Neural progenitor cell (in vitro differentiated cells): ENCODE data around the gene RMI1. TPM values are rescaled to one million over a fixed set of nuclear protein-coding genes. Genes with fewer than 3 reads are reported as not detected.
"Not testable (repeated sequence)": the region's sequence is repeated elsewhere in the genome, so short reads cannot be mapped to it uniquely, and the experiment has no call there.

ENCODE experiments used
- DNase-seq: peaks from one replicate; pipeline ENCODE4 v3.0.0-alpha.2; 2016; ENCODE audit warnings: low spot score
- H2AFZ ChIP-seq: fragments of 200-600 bp; sonication (generic); replicated peaks from 2 replicates; pipeline ENCODE4 v1.6.1; 2016; ENCODE audit warnings: antibody characterized with exemption
- H3F3A ChIP-seq: fragments of 200-600 bp; sonication (generic); 2 replicates; pipeline ENCODE4 v1.6.1; 2016; ENCODE audit warnings: antibody characterized with exemption, low read depth
- H3K27ac ChIP-seq: fragments of 200-600 bp; sonication (generic); 2 replicates; pipeline ENCODE4 v1.5.1; 2016; ENCODE audit warnings: mild to moderate bottlenecking
- H3K27me3 ChIP-seq: fragments of 200-600 bp; sonication (generic); 2 replicates; pipeline ENCODE4 v1.6.1; 2016; ENCODE audit warnings: mild to moderate bottlenecking, moderate library complexity
- H3K36me3 ChIP-seq: fragments of 200-600 bp; sonication (generic); 2 replicates; pipeline ENCODE4 v1.5.1; 2016
- H3K4me1 ChIP-seq: fragments of 200-600 bp; sonication (generic); 2 replicates; pipeline ENCODE4 v1.6.1; 2016; ENCODE audit warnings: mixed run types
- H3K4me2 ChIP-seq: fragments of 200-600 bp; sonication (generic); 2 replicates; pipeline ENCODE4 v1.6.1; 2016
- H3K4me3 ChIP-seq: fragments of 200-600 bp; sonication (generic); 2 replicates; pipeline ENCODE4 v1.5.1; 2016
- H3K79me2 ChIP-seq: fragments of 200-600 bp; sonication (generic); 2 replicates; pipeline ENCODE4 v1.6.1; 2016; ENCODE audit warnings: low read depth
- H3K9ac ChIP-seq: fragments of 200-600 bp; sonication (generic); 2 replicates; pipeline ENCODE4 v1.6.1; 2016
- H3K9me3 ChIP-seq: fragments of 200-600 bp; sonication (generic); 2 replicates; pipeline ENCODE4 v1.5.1; 2016; ENCODE audit warnings: low read depth
- H4K20me1 ChIP-seq: fragments of 200-600 bp; sonication (generic); 2 replicates; pipeline ENCODE4 v1.6.1; 2016; ENCODE audit warnings: low read depth
- H3K27ac Mint-ChIP-seq: 3 replicates; pipeline ENCODE4 v1.8.0; 2021; ENCODE audit warnings: mixed read lengths
- H3K27me3 Mint-ChIP-seq: 2 replicates; pipeline ENCODE4 v1.8.0; 2022; ENCODE audit warnings: low read depth, mild to moderate bottlenecking, inconsistent platforms, moderate library complexity, mixed read lengths; ENCODE audit not compliant: insufficient read depth
- H3K36me3 Mint-ChIP-seq: 3 replicates; pipeline ENCODE4 v1.8.0; 2021; ENCODE audit warnings: mixed read lengths
- H3K4me1 Mint-ChIP-seq: 3 replicates; pipeline ENCODE4 v1.8.0; 2021; ENCODE audit warnings: mixed read lengths
- H3K4me3 Mint-ChIP-seq: 3 replicates; pipeline ENCODE4 v1.8.0; 2021; ENCODE audit warnings: mild to moderate bottlenecking, moderate library complexity, mixed read lengths
- H3K9me3 Mint-ChIP-seq: 3 replicates; pipeline ENCODE4 v1.8.0; 2020; ENCODE audit warnings: mixed read lengths
- EZH2 ChIP-seq: fragments of 200-600 bp; sonication (generic); IDR thresholded peaks from 2 replicates; pipeline ENCODE4 v1.6.1; 2017; ENCODE audit warnings: antibody characterized with exemption, mild to moderate bottlenecking, moderate library complexity
- EZH2phosphoT487 ChIP-seq: fragments of 200-600 bp; sonication (generic); IDR thresholded peaks from 2 replicates; pipeline ENCODE4 v1.6.1; 2017; ENCODE audit warnings: antibody characterized with exemption
- total RNA-seq: library from RNA; depleted of rRNA; stranded (reverse); fragments of >200 nt; gene quantifications from 2 replicates; pipeline ENCODE4 v1.2.3, GENCODE V29; 2015; ENCODE audit warnings: low replicate concordance
- TF ChIP-seq, protein P1 (sequence below): fragments of 200-600 bp; sonication (generic); IDR thresholded peaks from 2 replicates; pipeline ENCODE4 v1.5.1; 2017; ENCODE audit warnings: antibody characterized with exemption, mild to moderate bottlenecking

The RMI1 gene
- total RNA-seq, 1 donor from 2014 or later = 35.7 TPM

DNA sequence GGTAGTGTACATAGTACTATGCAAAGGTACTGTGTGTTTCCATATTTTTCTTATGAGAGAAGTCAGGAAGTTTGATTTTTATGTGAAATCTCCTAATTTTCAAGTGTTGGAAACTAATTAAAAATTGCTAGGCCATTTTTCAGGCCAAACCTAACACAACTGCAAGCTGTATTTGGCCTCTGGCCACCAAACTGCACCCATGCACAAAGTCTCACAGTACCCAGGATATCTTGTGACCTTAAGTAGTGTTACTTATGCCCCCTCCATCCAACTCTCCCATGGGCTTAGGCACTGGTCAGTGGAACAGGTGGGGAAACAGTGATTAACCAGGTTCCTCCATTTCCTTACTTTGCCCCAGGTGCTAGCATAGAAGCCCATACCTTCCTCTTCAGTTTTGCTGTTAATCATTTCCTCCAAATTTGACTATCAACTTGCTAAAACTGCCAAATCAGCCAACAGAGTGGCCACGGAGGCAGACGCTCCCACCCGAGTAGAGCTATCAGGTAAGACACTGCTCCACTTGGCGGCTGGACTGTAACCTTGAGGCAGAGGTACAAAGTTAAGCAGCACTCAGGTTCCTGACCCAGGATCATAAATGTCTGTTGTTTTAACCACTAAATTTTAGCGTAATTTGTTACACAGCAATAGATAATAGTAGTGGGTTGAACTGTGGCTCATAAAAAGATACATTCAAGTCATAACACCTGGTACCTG lies 39.9 kb upstream of the RMI1 start:
- no peaks in the 10 kb centered on the region for H3K9me3 ChIP-seq
- Mint-ChIP-seq H3K27ac (no peak overlapping the region), H3K4me3 (no peak overlapping the region), H3K36me3 (no peaks in the 10 kb centered on the region), H3K4me1 (no peaks in the 10 kb centered on the region), H3K9me3 (no peaks in the 10 kb centered on the region), H3K27me3 (peaks cover 3% of the 10 kb centered on the region)
- peaks cover 8% of the 10 kb centered on the region for H3F3A ChIP-seq
- peaks cover under 1% of the 10 kb centered on the region for H3K4me1 ChIP-seq
- H3K27ac ChIP-seq = no peak overlapping the region
- no peaks in the 10 kb centered on the region for H4K20me1 ChIP-seq
- no peaks in the 10 kb centered on the region for H3K27me3 ChIP-seq
- H3K79me2 ChIP-seq = no peaks in the 10 kb centered on the region
- H3K4me2 ChIP-seq = no peak overlapping the region
- no peak for DNase-seq
- H2AFZ ChIP-seq = no peak overlapping the region
- H3K36me3 ChIP-seq = no peaks in the 10 kb centered on the region
- H3K4me3 ChIP-seq = no peak overlapping the region
- no peak overlapping the region for H3K9ac ChIP-seq
- TF ChIP-seq EZH2 = no peak

DNA sequence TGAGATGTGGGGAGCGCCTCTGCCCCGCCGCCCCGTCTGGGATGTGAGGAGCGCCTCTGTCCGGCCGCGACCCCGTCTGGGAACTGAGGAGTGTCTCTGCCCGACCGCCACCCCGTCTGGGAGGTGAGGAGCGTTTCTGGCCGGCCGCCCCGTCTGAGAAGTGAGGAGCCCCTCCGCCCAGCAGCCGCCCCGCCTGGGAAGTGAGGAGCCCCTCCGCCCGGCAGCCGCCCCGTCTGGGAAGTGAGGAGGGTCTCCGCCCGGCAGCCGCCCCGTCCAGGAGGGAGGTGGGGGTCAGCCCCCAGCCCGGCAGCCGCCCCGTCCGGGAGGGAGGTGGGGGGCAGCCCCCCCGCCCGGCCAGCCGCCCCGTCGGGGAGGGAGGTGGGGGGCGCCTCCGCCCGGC lies 32.5 kb upstream of the RMI1 start:
- not testable (repeated sequence) for H3K79me2 ChIP-seq, DNase-seq, H3K4me2 ChIP-seq, H3K27me3 ChIP-seq, H3K9ac ChIP-seq, H3K4me3 Mint-ChIP-seq, H3K4me1 ChIP-seq, H4K20me1 ChIP-seq, H3K4me1 Mint-ChIP-seq, H3K27me3 Mint-ChIP-seq, H3F3A ChIP-seq, H3K27ac Mint-ChIP-seq, H3K36me3 Mint-ChIP-seq, H2AFZ ChIP-seq, H3K36me3 ChIP-seq, H3K4me3 ChIP-seq, H3K9me3 ChIP-seq, H3K27ac ChIP-seq, H3K9me3 Mint-ChIP-seq

DNA sequence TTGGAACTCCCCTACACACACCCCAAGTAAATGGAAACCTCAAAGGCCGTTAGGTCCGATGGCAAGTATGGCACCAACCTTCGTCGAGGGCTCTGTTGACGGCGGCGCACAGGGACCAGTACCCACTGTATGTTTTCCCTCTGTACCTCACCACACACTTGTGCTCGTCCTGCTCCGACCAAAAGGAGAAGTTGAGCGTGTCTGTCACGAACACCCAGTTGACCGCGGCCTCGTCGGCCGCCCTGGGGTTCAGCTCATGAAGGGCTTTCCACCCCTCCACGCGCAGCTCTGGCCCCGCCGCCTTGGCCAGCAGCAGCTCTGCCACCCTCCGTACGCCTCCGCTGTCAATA lies 24.5 kb upstream of the RMI1 start:
- peaks cover 3% of the 10 kb centered on the region for H3K9me3 Mint-ChIP-seq
- no peak overlapping the region for H3K4me3 Mint-ChIP-seq
- no peak overlapping the region for H2AFZ ChIP-seq
- H3K9me3 ChIP-seq = no peaks in the 10 kb centered on the region
- H3K27ac Mint-ChIP-seq = peak overlapping the region; percentile 29
- no peaks in the 10 kb centered on the region for H3K79me2 ChIP-seq
- no peak overlapping the region for H3K9ac ChIP-seq
- peaks cover 10% of the 10 kb centered on the region for H3K27me3 Mint-ChIP-seq
- H3K4me2 ChIP-seq = no peak overlapping the region
- H3K27ac ChIP-seq = no peak overlapping the region
- H3K4me1 ChIP-seq = no peaks in the 10 kb centered on the region
- DNase-seq = no peak
- H3K36me3 ChIP-seq = no peaks in the 10 kb centered on the region
- no peaks in the 10 kb centered on the region for H3K36me3 Mint-ChIP-seq
- H3K4me3 ChIP-seq = no peak overlapping the region
- H3F3A ChIP-seq = no peaks in the 10 kb centered on the region
- no peaks in the 10 kb centered on the region for H4K20me1 ChIP-seq
- TF ChIP-seq EZH2 = no peak
- TF ChIP-seq EZH2phosphoT487 = no peak
- TF ChIP-seq, protein P1, sequence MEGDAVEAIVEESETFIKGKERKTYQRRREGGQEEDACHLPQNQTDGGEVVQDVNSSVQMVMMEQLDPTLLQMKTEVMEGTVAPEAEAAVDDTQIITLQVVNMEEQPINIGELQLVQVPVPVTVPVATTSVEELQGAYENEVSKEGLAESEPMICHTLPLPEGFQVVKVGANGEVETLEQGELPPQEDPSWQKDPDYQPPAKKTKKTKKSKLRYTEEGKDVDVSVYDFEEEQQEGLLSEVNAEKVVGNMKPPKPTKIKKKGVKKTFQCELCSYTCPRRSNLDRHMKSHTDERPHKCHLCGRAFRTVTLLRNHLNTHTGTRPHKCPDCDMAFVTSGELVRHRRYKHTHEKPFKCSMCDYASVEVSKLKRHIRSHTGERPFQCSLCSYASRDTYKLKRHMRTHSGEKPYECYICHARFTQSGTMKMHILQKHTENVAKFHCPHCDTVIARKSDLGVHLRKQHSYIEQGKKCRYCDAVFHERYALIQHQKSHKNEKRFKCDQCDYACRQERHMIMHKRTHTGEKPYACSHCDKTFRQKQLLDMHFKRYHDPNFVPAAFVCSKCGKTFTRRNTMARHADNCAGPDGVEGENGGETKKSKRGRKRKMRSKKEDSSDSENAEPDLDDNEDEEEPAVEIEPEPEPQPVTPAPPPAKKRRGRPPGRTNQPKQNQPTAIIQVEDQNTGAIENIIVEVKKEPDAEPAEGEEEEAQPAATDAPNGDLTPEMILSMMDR = no peak
- no peaks in the 10 kb centered on the region for H3K4me1 Mint-ChIP-seq
- H3K27me3 ChIP-seq = no peaks in the 10 kb centered on the region

DNA sequence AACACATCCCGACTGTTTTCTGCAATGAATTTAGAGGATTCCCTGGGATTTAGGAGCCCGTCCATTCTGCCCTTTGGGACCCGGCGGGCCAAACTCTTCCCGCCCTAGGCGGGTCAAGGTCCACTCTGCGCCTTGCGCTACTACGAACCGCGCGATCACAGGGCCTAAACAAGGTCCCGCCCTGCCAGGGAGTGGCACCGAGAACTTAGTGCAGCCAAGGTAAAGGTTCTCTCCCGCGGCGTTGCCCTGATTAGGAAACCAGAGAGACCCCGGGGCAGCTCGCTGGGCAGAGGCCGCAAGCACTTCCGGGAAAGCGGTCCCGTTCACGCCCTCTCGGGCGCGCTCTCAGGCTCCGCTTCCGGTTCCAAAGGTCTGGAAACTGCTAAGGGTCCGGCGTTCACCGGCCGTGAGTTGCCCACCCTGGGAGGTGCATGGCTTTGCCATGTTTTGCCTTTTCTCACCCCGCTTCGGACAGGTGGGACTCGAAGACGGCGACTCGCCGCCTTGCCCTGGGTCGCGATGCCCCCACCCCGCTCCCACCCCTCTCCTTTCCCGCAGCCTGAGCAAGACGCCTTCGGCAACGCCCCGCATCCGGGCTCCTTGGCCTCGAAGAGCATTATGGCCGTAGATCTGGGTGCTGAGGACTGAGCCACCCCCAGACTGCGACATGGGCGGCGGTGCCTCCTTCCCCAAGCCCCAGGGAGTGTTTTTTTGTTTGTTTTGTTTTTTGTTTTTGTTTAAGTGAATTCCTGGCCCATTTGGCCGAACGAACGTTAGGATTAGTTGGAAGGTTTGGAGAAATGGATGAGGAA lies 24.0 kb upstream of the RMI1 start:
- no peaks in the 10 kb centered on the region for H3K4me1 ChIP-seq
- H3K4me3 ChIP-seq = no peak overlapping the region
- no peaks in the 10 kb centered on the region for H3K79me2 ChIP-seq
- DNase-seq = no peak
- no peaks in the 10 kb centered on the region for H3K4me1 Mint-ChIP-seq
- no peak overlapping the region for H3K4me3 Mint-ChIP-seq
- peaks cover 3% of the 10 kb centered on the region for H3K9me3 Mint-ChIP-seq
- no peak overlapping the region for H3K9ac ChIP-seq
- H3K36me3 Mint-ChIP-seq = no peaks in the 10 kb centered on the region
- H3F3A ChIP-seq = no peaks in the 10 kb centered on the region
- H3K9me3 ChIP-seq = no peaks in the 10 kb centered on the region
- no peaks in the 10 kb centered on the region for H3K36me3 ChIP-seq
- no peak overlapping the region for H3K4me2 ChIP-seq
- H4K20me1 ChIP-seq = no peaks in the 10 kb centered on the region
- TF ChIP-seq EZH2 (no peak), EZH2phosphoT487 (no peak)
- TF ChIP-seq, protein P1 = no peak
- H3K27ac ChIP-seq = no peak overlapping the region
- no peak overlapping the region for H3K27ac Mint-ChIP-seq
- H3K27me3 ChIP-seq = no peaks in the 10 kb centered on the region
- no peak overlapping the region for H2AFZ ChIP-seq
- peaks cover 10% of the 10 kb centered on the region for H3K27me3 Mint-ChIP-seq
